Sigmoid colon (tissue), 4 donors: ENCODE results near the gene GORASP1.
"Not testable (repeated sequence)": the region's sequence is repeated elsewhere in the genome, so short reads cannot be mapped to it uniquely, and the experiment has no call there.

ENCODE experiments used
- CTCF ChIP-seq, 4 experiments: fragments of 450-650 bp in 3 of 4; fragments of 200-600 bp in 1 of 4; IDR thresholded peaks; one replicate each; pipeline ENCODE4 v1.5.1; 2016 to 2019; ENCODE audit warnings: antibody characterized with exemption in 4 of 4, mild to moderate bottlenecking in 3 of 4, moderate library complexity in 2 of 4
- EP300 ChIP-seq, 4 donors: sonication (generic); formaldehyde crosslinking; IDR thresholded peaks; one replicate each; pipeline ENCODE4 v1.6.1; 2017; ENCODE audit warnings: antibody characterized with exemption in 4 of 4
- POLR2A ChIP-seq, 2 donors: fragments of 450-650 bp; IDR thresholded peaks; one replicate each; pipeline ENCODE4 v1.6.1; 2016; ENCODE audit warnings: antibody characterized with exemption in 2 of 2, mild to moderate bottlenecking in 2 of 2, moderate library complexity in 2 of 2

- TF ChIP-seq POLR2A, CTCF, EP300 (IDR thresholded peaks at IDR 0.05): not testable (repeated sequence)
Measured at GRCh38 chr3:39061228-39061627, 46.2 kb downstream of the GORASP1 start.
